Endothelial cell of umbilical vein (primary cell): ENCODE measurements around the gene ZBTB7C. TPM values are rescaled to one million over a fixed set of nuclear protein-coding genes. Genes with fewer than 3 reads are reported as not detected.

Experiments
- BruUV-seq: library from RNA; stranded (reverse); fragments of 400-500 nt; replicated peaks from 2 replicates; lab custom pipeline; 2021; lab: Mats Ljungman, UMichigan
- CTCF ChIA-PET: fragments of 300-600, 350-600 bp; sonication (Branson Sonifier 250); formaldehyde crosslinking; loops from one replicate; lab custom pipeline; 2021; ENCODE audit warnings: antibody characterized with exemption, inconsistent platforms; lab: Charles Lee
- POLR2A ChIA-PET: fragments of 300-600, 350-600 bp; sonication (Branson Sonifier 250); formaldehyde crosslinking; loops from one replicate; lab custom pipeline; 2021; ENCODE audit warnings: antibody characterized with exemption, inconsistent platforms; lab: Charles Lee
- DNase-seq: peaks from one replicate; pipeline ENCODE4 v3.0.0-alpha.2; 2011; ENCODE audit warnings: low read depth, low spot score
- FAIRE-seq: peaks from 2 replicates; lab custom pipeline; 2011; peaks lifted over from hg19 to GRCh38; lab: Jason Lieb, UNC
- H2AFZ ChIP-seq: 2 replicates; pipeline ENCODE4 v1.6.0; 2012; ENCODE audit warnings: low read depth, low read length, control low read depth, inconsistent platforms
- H3K27ac ChIP-seq: 2 replicates; pipeline ENCODE4 v1.5.1; 2011; ENCODE audit warnings: low read depth, mild to moderate bottlenecking, control low read depth, low read length, moderate library complexity; ENCODE audit not compliant: insufficient read depth
- H3K27me3 ChIP-seq, 2 experiments: 2 replicates each; pipeline versions ENCODE4 v1.6.0 to v1.6.1; 2011; ENCODE audit warnings: low read length in 2 of 2, mixed read lengths in 1 of 2; ENCODE audit not compliant: control insufficient read depth in 2 of 2, insufficient read depth in 2 of 2
- H3K36me3 ChIP-seq, 2 experiments: 2 replicates in 1 of 2; 3 replicates in 1 of 2; pipeline ENCODE4 v1.5.1; 2011; ENCODE audit warnings: low read length in 2 of 2, mild to moderate bottlenecking in 1 of 2, moderate library complexity in 1 of 2; ENCODE audit not compliant: control insufficient read depth in 2 of 2, insufficient read depth in 2 of 2; ENCODE audit errors: extremely low read depth in 1 of 2
- H3K4me1 ChIP-seq: 3 replicates; pipeline ENCODE4 v1.5.1; 2011; ENCODE audit warnings: mild to moderate bottlenecking, low read length; ENCODE audit not compliant: control insufficient read depth, insufficient read depth; ENCODE audit errors: extremely low read depth
- H3K4me2 ChIP-seq: 2 replicates; pipeline ENCODE4 v1.6.1; 2011; ENCODE audit warnings: low read length, control low read depth, mixed read lengths; ENCODE audit not compliant: insufficient read depth
- H3K4me3 ChIP-seq, 3 experiments: fragments of 200-600 bp in 1 of 3; sonication (generic), shearing (Covaris generic) in 1 of 3; replicated peaks in 1 of 3; 2 replicates each; pipeline ENCODE4 v1.5.1; 2011 to 2016; ENCODE audit warnings: control low read depth in 3 of 3, low read length in 3 of 3, mild to moderate bottlenecking in 2 of 3, inconsistent platforms in 1 of 3, low read depth in 1 of 3, moderate library complexity in 1 of 3; ENCODE audit not compliant: insufficient read depth in 1 of 3
- H3K79me2 ChIP-seq: 2 replicates; pipeline ENCODE4 v1.6.0; 2012; ENCODE audit warnings: low read length, inconsistent platforms; ENCODE audit not compliant: control insufficient read depth, insufficient read depth
- H3K9ac ChIP-seq: replicated peaks from 2 replicates; pipeline ENCODE3; 2011; ENCODE audit warnings: low read length, control low read depth; ENCODE audit not compliant: insufficient read depth; ENCODE audit errors: extremely low read depth
- H3K9me1 ChIP-seq: replicated peaks from 3 replicates; pipeline ENCODE4 v1.6.0; 2011; ENCODE audit warnings: mild to moderate bottlenecking, low read length; ENCODE audit not compliant: control insufficient read depth, insufficient read depth; ENCODE audit errors: extremely low read depth
- H3K9me3 ChIP-seq: replicated peaks from 2 replicates; pipeline ENCODE4 v1.5.1; 2012; ENCODE audit warnings: low read length, inconsistent platforms; ENCODE audit not compliant: control insufficient read depth, insufficient read depth
- H4K20me1 ChIP-seq: replicated peaks from 2 replicates; pipeline ENCODE3; 2011; ENCODE audit warnings: mild to moderate bottlenecking, low read length; ENCODE audit not compliant: control insufficient read depth, insufficient read depth; ENCODE audit errors: extremely low read depth
- CTCF ChIP-seq, 2 donors: IDR thresholded peaks; 1 replicate in 1 of 2; 2 replicates in 1 of 2; pipeline ENCODE4 v1.5.1; 2011; ENCODE audit warnings: low read length in 2 of 2, mild to moderate bottlenecking in 2 of 2, moderate library complexity in 2 of 2, control low read depth in 1 of 2, inconsistent platforms in 1 of 2, low read depth in 1 of 2; ENCODE audit not compliant: insufficient read depth in 1 of 2; ENCODE audit errors: extremely low read depth in 1 of 2
- EZH2 ChIP-seq: IDR thresholded peaks from 2 replicates; pipeline ENCODE4 v1.6.1; 2012; ENCODE audit warnings: borderline replicate concordance, low read depth, mild to moderate bottlenecking, moderate library complexity, low read length, inconsistent platforms; ENCODE audit not compliant: severe bottlenecking
- FOS ChIP-seq: IDR thresholded peaks from 2 replicates; pipeline ENCODE4 v1.6.1; 2011; ENCODE audit warnings: mild to moderate bottlenecking, low read length, moderate library complexity, borderline replicate concordance; ENCODE audit not compliant: insufficient read depth
- GATA2 ChIP-seq: IDR thresholded peaks from 2 replicates; pipeline ENCODE4 v1.7.0; 2011; ENCODE audit warnings: low read depth, mild to moderate bottlenecking, moderate library complexity, mixed read lengths, low read length; ENCODE audit not compliant: insufficient read length, insufficient read depth
- JUN ChIP-seq: IDR thresholded peaks from 2 replicates; pipeline ENCODE4 v1.6.1; 2011; ENCODE audit warnings: borderline replicate concordance, low read depth; ENCODE audit not compliant: insufficient read length, insufficient read depth
- MAX ChIP-seq: IDR thresholded peaks from 2 replicates; pipeline ENCODE4 v1.6.1; 2011; ENCODE audit not compliant: insufficient read depth, insufficient read length
- MYC ChIP-seq: IDR thresholded peaks from one replicate; pipeline ENCODE4 v1.6.1; 2011; ENCODE audit warnings: mild to moderate bottlenecking, low read depth, low read length
- POLR2A ChIP-seq: IDR thresholded peaks from 2 replicates; pipeline ENCODE4 v1.6.1; 2012; ENCODE audit warnings: low read depth, mild to moderate bottlenecking, control low read depth, low read length
- POLR2AphosphoS5 ChIP-seq: IDR thresholded peaks from 2 replicates; pipeline ENCODE4 v1.6.1; 2012; ENCODE audit warnings: low read depth, mild to moderate bottlenecking, control low read depth, low read length, moderate library complexity; ENCODE audit not compliant: insufficient read depth
- dilution Hi-C: fragments of 300-500 bp; cut with MboI; formaldehyde crosslinking; loops from one replicate; pipeline ENCODE4 v1.15.0; 2019; ENCODE audit warnings: low sequenced_read_pairs; ENCODE audit not compliant: extremely low pct_ligation_motif_present
- intact Hi-C: fragments of 100-400 bp; cut with micrococcal nuclease; formaldehyde crosslinking; loops from one replicate; pipeline ENCODE4 v1.10.0; 2022
- polyA plus RNA-seq, 4 experiments: library from polyadenylated mRNA; depleted of rRNA in 3 of 4; stranded (reverse) in 3 of 4; unstranded in 1 of 4; fragments of >200 nt; gene quantifications; 2 replicates each; pipeline versions ENCODE4 v1.2.1 to v1.2.3, GENCODE V29; 2011 to 2012; ENCODE audit warnings: missing spikeins in 1 of 4
- total RNA-seq: library from RNA; stranded (reverse); gene quantifications from 2 replicates; pipeline ENCODE4 v1.2.3, GENCODE V29; 2021

Gene ZBTB7C
- total and polyA plus RNA-seq, 2 donors (not counting 3 experiments of a cell fraction or from before 2014, with no cell fraction given) = not detected

GRCh38 chr18:48359626-48360025, 49.6 kb downstream of the ZBTB7C start:
- H3K4me3 ChIP-seq = no peak overlapping the region
- H3K4me2 ChIP-seq = no peak overlapping the region
- ChIA-PET POLR2A (no interaction called here), CTCF (no interaction called here)
- no peaks in the 10 kb centered on the region for H3K9me3 ChIP-seq
- dilution Hi-C loops (no loop called here), intact Hi-C loops (no loop called here)
- no peaks in the 10 kb centered on the region for H3K27me3 ChIP-seq
- no peak overlapping the region for H2AFZ ChIP-seq
- no peaks in the 10 kb centered on the region for H3K4me1 ChIP-seq
- H4K20me1 ChIP-seq = no peaks in the 10 kb centered on the region
- no peak overlapping the region for H3K27ac ChIP-seq
- no peaks in the 10 kb centered on the region for H3K9me1 ChIP-seq
- no TSS peak for BruUV-seq
- H3K9ac ChIP-seq = no peak overlapping the region
- no peak for DNase-seq
- H3K36me3 ChIP-seq = no peaks in the 10 kb centered on the region
- H3K79me2 ChIP-seq = no peaks in the 10 kb centered on the region
- no peak for TF ChIP-seq JUN
- TF ChIP-seq EZH2 = no peak
- no peak for TF ChIP-seq POLR2A
- no peak for TF ChIP-seq FOS
- TF ChIP-seq MYC = no peak
- TF ChIP-seq GATA2 = no peak
- TF ChIP-seq POLR2AphosphoS5 = no peak
- TF ChIP-seq CTCF (IDR thresholded peaks at IDR 0.05; ENCODE audit: extremely low read depth in 1 of 2, insufficient read depth in 1 of 2, low read depth in 1 of 2, low read length in 2 of 2) = no peak
- no peak for TF ChIP-seq MAX
- no peak for FAIRE-seq
